LNCaP clone FGC (cell line): ENCODE measurements around the gene AGPAT3.

Experiments
- DNase-seq: peaks from one replicate; pipeline ENCODE4 v3.0.0-alpha.2; 2011; ENCODE audit warnings: low read depth
- H3K4me3 ChIP-seq: 2 replicates; pipeline ENCODE4 v1.5.1; 2011; ENCODE audit warnings: mild to moderate bottlenecking, low read depth, low read length, control low read depth
- CTCF ChIP-seq: IDR thresholded peaks from 2 replicates; pipeline ENCODE4 v1.5.1; 2012; ENCODE audit warnings: mild to moderate bottlenecking; ENCODE audit not compliant: control insufficient read depth, insufficient read depth; ENCODE audit errors: extremely low read depth

AGPAT3 gene

GRCh38 chr21:43951911-43952703 lies 87.1 kb downstream of the AGPAT3 start:
- no peak for DNase-seq
- TF ChIP-seq CTCF: no peak
- H3K4me3 ChIP-seq: no peak overlapping the region

- no peak for TF ChIP-seq CTCF
- no peak for DNase-seq
Measured at GRCh38 chr21:43953021-43953420, 88.0 kb downstream of the AGPAT3 start.

GRCh38 chr21:43954042-43954441 lies 89.0 kb downstream of the AGPAT3 start:
- no peak for TF ChIP-seq CTCF
- H3K4me3 ChIP-seq: no peak overlapping the region
- no peak for DNase-seq

More at GRCh38 chr21:43953021-43953420, 88.0 kb downstream of the AGPAT3 start:
- H3K4me3 ChIP-seq: no peak overlapping the region

GRCh38 chr21:43954896-43955295 lies 89.9 kb downstream of the AGPAT3 start:
- DNase-seq: no peak

GRCh38 chr21:43956019-43956669 lies 91.1 kb downstream of the AGPAT3 start:
- DNase-seq: no peak
- TF ChIP-seq CTCF: no peak
- H3K4me3 ChIP-seq: no peak overlapping the region

More at GRCh38 chr21:43954896-43955295, 89.9 kb downstream of the AGPAT3 start:
- no peak for TF ChIP-seq CTCF
- H3K4me3 ChIP-seq: no peak overlapping the region

GRCh38 chr21:43956670-43957035 lies 91.6 kb downstream of the AGPAT3 start:
- H3K4me3 ChIP-seq: no peak overlapping the region
- no peak for DNase-seq
- TF ChIP-seq CTCF: no peak
